ENCODE results near the gene RBM10.

- no peak for TF ChIP-seq POLR2A (IDR thresholded peaks at IDR 0.05)
- TF ChIP-seq, protein P1, sequence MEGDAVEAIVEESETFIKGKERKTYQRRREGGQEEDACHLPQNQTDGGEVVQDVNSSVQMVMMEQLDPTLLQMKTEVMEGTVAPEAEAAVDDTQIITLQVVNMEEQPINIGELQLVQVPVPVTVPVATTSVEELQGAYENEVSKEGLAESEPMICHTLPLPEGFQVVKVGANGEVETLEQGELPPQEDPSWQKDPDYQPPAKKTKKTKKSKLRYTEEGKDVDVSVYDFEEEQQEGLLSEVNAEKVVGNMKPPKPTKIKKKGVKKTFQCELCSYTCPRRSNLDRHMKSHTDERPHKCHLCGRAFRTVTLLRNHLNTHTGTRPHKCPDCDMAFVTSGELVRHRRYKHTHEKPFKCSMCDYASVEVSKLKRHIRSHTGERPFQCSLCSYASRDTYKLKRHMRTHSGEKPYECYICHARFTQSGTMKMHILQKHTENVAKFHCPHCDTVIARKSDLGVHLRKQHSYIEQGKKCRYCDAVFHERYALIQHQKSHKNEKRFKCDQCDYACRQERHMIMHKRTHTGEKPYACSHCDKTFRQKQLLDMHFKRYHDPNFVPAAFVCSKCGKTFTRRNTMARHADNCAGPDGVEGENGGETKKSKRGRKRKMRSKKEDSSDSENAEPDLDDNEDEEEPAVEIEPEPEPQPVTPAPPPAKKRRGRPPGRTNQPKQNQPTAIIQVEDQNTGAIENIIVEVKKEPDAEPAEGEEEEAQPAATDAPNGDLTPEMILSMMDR (IDR thresholded peaks at IDR 0.05), result no peak
These were observed 54.3 kb downstream of the RBM10 start for GRCh38 chrX:47199286-47199685.

All from suprapubic skin (tissue), 3 donors.